K562 (cell line): ENCODE measurements around the gene TNFRSF18.

Source experiments
- MITF ChIP-seq: IDR thresholded peaks from 2 replicates; pipeline ENCODE4 v1.6.1; 2014; ENCODE audit warnings: antibody characterized with exemption
- MNT ChIP-seq, 2 experiments: fragments of 450-650 bp; conservative IDR thresholded peaks; 2 replicates each; pipeline ENCODE4 v1.6.1; 2017; ENCODE audit warnings: mild to moderate bottlenecking in 2 of 2, moderate library complexity in 2 of 2
- YY1 ChIP-seq, 3 experiments: IDR thresholded peaks; 2 replicates each; pipeline ENCODE4 v1.6.1; 2011; ENCODE audit warnings: low read length in 2 of 3, mild to moderate bottlenecking in 2 of 3, moderate library complexity in 2 of 3, borderline replicate concordance in 1 of 3, control low read depth in 1 of 3, low read depth in 1 of 3; ENCODE audit not compliant: insufficient read depth in 3 of 3, insufficient replicate concordance in 2 of 3, control insufficient read depth in 1 of 3, insufficient read length in 1 of 3; ENCODE audit errors: extremely low read depth in 1 of 3

GRCh38 chr1:1183221-1183747 lies 23.1 kb downstream of the TNFRSF18 start:
- TF ChIP-seq MITF (no peak), YY1 (IDR thresholded peaks at IDR 0.05; ENCODE audit: borderline replicate concordance in 1 of 3, control insufficient read depth in 1 of 3, extremely low read depth in 1 of 3, insufficient read depth in 3 of 3, insufficient read length in 1 of 3, insufficient replicate concordance in 2 of 3, low read depth in 1 of 3, low read length in 2 of 3) (no peak), MNT (conservative IDR thresholded peaks at IDR 0.05) (no peak)
